ENCODE data around the gene MMP19.

MMP19 gene

DNA sequence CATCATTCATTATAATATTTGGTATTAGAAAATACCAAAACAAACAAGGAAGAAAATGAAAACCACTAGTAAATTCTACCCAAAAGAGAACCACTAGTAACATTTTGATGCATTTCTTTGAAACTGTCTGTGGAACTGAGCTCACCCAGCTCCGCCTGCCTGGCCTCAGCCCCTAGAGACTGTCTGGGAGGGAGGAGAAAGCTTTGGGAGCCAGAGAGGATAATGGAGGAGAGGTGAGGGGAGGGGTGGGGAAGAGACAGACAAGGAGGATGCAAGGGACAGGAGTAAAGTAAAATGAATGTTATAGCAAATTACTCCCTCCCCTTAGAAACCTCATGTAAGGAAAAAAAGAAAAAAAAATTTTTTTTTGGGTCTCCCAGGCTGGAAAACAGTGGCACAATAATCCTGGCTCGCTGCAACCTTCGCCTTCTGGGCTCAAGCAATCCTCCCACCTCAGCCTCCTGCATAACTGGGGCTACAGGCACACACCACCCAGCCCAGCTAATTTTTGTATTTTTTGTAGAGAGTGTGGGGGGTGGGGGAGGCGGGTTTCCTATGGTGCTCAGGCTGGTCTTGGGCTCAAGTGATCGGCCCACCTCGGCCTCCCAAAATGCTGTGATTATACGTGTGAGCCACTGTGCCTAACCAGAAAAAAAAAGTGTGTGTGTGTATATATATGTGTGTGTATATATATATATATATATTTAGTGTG is 3.2 kb upstream of the MMP19 start:
- no peaks in the 10 kb centered on the region for H3K4me1 ChIP-seq (ENCODE audit: low read length)
- H3K27ac ChIP-seq (ENCODE audit: low read length) = no peak overlapping the region
- H2AFZ ChIP-seq (ENCODE audit: low read depth, low read length) = no peak overlapping the region

DNA sequence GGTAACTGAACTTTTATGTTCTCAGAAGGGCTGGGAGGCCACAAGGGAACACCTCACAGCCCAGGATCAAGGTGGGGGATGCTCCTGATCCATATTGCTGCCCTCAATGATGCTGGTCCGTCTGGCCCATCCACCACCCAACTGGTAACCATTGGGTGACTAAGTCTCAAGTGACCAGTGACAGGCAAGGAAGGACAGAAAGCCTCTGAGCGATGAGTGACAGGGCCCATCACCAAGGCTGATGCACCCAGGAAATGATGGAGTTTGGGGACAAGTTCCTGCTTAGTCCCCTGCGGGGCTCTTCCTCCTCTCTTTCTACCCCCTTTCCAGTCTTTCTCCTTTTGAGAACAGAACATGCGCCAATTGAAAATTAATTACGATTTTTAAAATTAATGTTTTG is 2.6 kb upstream of the MMP19 start:
- H3K9ac ChIP-seq (ENCODE audit: low read length) = no peak overlapping the region
- H3K36me3 ChIP-seq (replicated peaks; ENCODE audit: low read depth, low read length) = no peaks in the 10 kb centered on the region
- TF ChIP-seq EZH2phosphoT487 (IDR thresholded peaks at IDR 0.05; ENCODE audit: low read depth) = no peak
- TF ChIP-seq, protein P1, sequence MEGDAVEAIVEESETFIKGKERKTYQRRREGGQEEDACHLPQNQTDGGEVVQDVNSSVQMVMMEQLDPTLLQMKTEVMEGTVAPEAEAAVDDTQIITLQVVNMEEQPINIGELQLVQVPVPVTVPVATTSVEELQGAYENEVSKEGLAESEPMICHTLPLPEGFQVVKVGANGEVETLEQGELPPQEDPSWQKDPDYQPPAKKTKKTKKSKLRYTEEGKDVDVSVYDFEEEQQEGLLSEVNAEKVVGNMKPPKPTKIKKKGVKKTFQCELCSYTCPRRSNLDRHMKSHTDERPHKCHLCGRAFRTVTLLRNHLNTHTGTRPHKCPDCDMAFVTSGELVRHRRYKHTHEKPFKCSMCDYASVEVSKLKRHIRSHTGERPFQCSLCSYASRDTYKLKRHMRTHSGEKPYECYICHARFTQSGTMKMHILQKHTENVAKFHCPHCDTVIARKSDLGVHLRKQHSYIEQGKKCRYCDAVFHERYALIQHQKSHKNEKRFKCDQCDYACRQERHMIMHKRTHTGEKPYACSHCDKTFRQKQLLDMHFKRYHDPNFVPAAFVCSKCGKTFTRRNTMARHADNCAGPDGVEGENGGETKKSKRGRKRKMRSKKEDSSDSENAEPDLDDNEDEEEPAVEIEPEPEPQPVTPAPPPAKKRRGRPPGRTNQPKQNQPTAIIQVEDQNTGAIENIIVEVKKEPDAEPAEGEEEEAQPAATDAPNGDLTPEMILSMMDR (IDR thresholded peaks at IDR 0.05; ENCODE audit: low read depth, low read length) = no peak
- H3K4me3 ChIP-seq (ENCODE audit: low read length) = no peak overlapping the region
- H3K4me1 ChIP-seq (ENCODE audit: low read length) = no peaks in the 10 kb centered on the region
- no peak overlapping the region for H3K4me2 ChIP-seq (ENCODE audit: low read length)
- peaks cover 25% of the 10 kb centered on the region for H3K27me3 ChIP-seq (ENCODE audit: low read depth, low read length)
- H3K79me2 ChIP-seq (ENCODE audit: low read length) = no peaks in the 10 kb centered on the region
- H3K27ac ChIP-seq (ENCODE audit: low read length) = no peak overlapping the region
- no peaks in the 10 kb centered on the region for H3K9me3 ChIP-seq (ENCODE audit: insufficient read depth, low read length)
- H2AFZ ChIP-seq (ENCODE audit: low read depth, low read length) = no peak overlapping the region
- no peaks in the 10 kb centered on the region for H4K20me1 ChIP-seq (ENCODE audit: insufficient read depth, low read length)

More for the DNA sequence above, 3.2 kb upstream of the MMP19 start:
- H3K4me3 ChIP-seq (ENCODE audit: low read length) = no peak overlapping the region
- H4K20me1 ChIP-seq (ENCODE audit: insufficient read depth, low read length) = no peaks in the 10 kb centered on the region
- peaks cover 31% of the 10 kb centered on the region for H3K27me3 ChIP-seq (ENCODE audit: low read depth, low read length)
- no peak overlapping the region for H3K9ac ChIP-seq (ENCODE audit: low read length)
- TF ChIP-seq EZH2phosphoT487 (IDR thresholded peaks at IDR 0.05; ENCODE audit: low read depth) = no peak
- TF ChIP-seq, protein P1 (IDR thresholded peaks at IDR 0.05; ENCODE audit: low read depth, low read length) = no peak
- no peaks in the 10 kb centered on the region for H3K36me3 ChIP-seq (replicated peaks; ENCODE audit: low read depth, low read length)
- no peak overlapping the region for H3K4me2 ChIP-seq (ENCODE audit: low read length)
- H3K79me2 ChIP-seq (ENCODE audit: low read length) = no peaks in the 10 kb centered on the region
- no peaks in the 10 kb centered on the region for H3K9me3 ChIP-seq (ENCODE audit: insufficient read depth, low read length)

DNA sequence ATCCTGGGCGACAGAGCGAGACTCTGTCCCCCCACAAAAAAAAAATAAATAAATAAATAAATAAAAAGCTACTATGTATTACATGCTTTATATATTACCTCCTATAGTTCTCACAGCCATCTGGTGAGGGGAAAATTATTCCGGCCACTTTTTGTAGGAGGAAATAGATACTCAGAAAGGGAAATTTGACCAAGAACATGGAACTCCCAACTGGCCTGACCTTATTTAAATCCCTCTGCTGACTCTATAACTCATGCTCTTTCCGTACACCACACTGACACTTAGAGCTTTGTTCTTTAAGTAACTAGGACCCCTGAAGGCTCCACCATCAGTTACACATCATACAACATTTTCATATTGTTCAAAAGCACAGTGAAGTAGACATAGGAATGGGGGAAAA is 2.2 kb upstream of the MMP19 start:
- Histone ChIP-seq H3K4me3 (ENCODE audit: low read length) (no peak overlapping the region), H3K4me1 (ENCODE audit: low read length) (no peaks in the 10 kb centered on the region), H2AFZ (ENCODE audit: low read depth, low read length) (no peak overlapping the region), H4K20me1 (ENCODE audit: insufficient read depth, low read length) (no peaks in the 10 kb centered on the region), H3K27ac (ENCODE audit: low read length) (no peak overlapping the region), H3K9ac (ENCODE audit: low read length) (no peak overlapping the region), H3K36me3 (replicated peaks; ENCODE audit: low read depth, low read length) (no peaks in the 10 kb centered on the region), H3K79me2 (ENCODE audit: low read length) (no peaks in the 10 kb centered on the region), H3K4me2 (ENCODE audit: low read length) (no peak overlapping the region), H3K27me3 (ENCODE audit: low read depth, low read length) (peaks cover 21% of the 10 kb centered on the region), H3K9me3 (ENCODE audit: insufficient read depth, low read length) (no peaks in the 10 kb centered on the region)
- TF ChIP-seq EZH2phosphoT487 (IDR thresholded peaks at IDR 0.05; ENCODE audit: low read depth) = no peak
- TF ChIP-seq, protein P1 (IDR thresholded peaks at IDR 0.05; ENCODE audit: low read depth, low read length) = no peak

DNA sequence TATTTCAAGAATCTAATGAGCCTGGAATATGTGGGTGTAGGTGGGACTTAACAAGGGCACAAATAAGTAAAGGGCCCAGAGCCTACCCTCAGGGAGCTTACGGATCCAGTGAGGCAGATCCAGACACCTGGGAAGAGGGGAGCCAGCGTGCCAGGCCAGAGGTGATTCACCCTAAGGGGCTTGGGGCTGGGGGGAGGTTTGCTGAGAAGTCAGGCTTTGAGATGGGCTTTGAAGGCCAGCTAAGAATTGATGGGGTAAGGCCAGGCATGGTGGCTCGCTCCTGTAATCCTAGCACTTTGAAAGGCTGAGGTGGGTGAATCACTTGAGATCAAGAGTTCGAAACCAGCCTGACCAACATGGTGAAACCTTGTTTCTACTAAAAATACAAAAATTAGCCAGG is 695 bp upstream of the MMP19 start:
- Histone ChIP-seq H3K9me3 (ENCODE audit: insufficient read depth, low read length) (no peaks in the 10 kb centered on the region), H3K27me3 (ENCODE audit: low read depth, low read length) (peaks cover 13% of the 10 kb centered on the region; the same call in 1 of the 2 replicates), H4K20me1 (ENCODE audit: insufficient read depth, low read length) (no peaks in the 10 kb centered on the region), H3K4me3 (ENCODE audit: low read length) (no peak overlapping the region), H3K4me1 (ENCODE audit: low read length) (no peaks in the 10 kb centered on the region), H3K4me2 (ENCODE audit: low read length) (no peak overlapping the region), H3K9ac (ENCODE audit: low read length) (no peak overlapping the region), H3K27ac (ENCODE audit: low read length) (no peak overlapping the region), H3K79me2 (ENCODE audit: low read length) (no peaks in the 10 kb centered on the region), H2AFZ (ENCODE audit: low read depth, low read length) (no peak overlapping the region), H3K36me3 (replicated peaks; ENCODE audit: low read depth, low read length) (no peaks in the 10 kb centered on the region)
- no peak for TF ChIP-seq EZH2phosphoT487 (IDR thresholded peaks at IDR 0.05; ENCODE audit: low read depth)
- TF ChIP-seq, protein P1 (IDR thresholded peaks at IDR 0.05; ENCODE audit: low read depth, low read length) = no peak

Data from OCI-LY3 (cell line).